ENCODE results near the gene UNC5A.

UNC5A gene

DNA sequence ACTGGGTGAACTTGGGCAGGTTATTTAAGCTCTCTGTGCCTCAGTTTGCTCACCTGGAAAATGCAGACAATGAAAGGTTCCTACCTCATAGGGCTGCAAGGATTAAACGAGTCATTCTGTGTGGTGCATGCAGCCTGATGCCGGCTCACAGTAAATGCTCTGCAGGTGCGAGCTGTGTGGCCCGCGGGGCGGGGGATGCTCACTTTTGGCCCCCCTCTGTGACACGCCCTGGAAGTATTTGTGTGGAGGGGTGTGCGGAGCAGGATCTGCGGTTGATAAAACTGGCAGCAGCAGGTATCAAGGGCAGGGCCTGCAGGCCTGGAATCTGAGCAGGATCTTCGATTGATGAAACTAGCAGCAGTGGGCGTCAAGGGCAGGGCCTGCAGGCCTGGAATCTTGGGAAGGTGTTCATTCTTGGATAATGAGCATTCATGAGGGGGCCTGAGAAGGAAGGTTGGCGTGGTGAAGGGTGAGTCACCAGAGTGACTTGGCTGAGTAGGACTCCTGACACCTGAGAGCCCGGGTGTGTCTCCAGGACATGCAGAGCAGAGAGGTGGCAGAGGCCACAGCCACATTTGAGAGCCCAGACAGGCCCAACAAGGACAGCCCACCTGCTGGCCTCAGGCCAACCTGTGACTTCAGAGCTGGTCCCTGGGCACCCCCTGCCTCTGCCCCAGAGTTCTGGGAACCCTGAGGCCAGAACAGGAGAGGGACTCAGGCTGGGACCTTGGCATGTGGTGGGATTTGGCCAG is 11.9 kb downstream of the UNC5A start:
- H3K9me3 ChIP-seq (ENCODE audit: control insufficient read depth, insufficient read depth, low read length), result no peaks in the 10 kb centered on the region
- no peak for DNase-seq (ENCODE audit: low read depth, low spot score)
- H3K36me3 ChIP-seq (ENCODE audit: control insufficient read depth, insufficient read depth, low read length), result no peaks in the 10 kb centered on the region
- no CpG with 5 or more reads among the region's 13 CpGs for WGBS (ENCODE audit: insufficient coverage, insufficient read length)
- peaks cover 2% of the 10 kb centered on the region; the same call in 1 of the 2 replicates for H3K4me1 ChIP-seq (ENCODE audit: control insufficient read depth, insufficient read depth, low read length)
- H3K27me3 ChIP-seq (ENCODE audit: control insufficient read depth, insufficient read depth, low read length), result no peaks in the 10 kb centered on the region
- H3K27ac ChIP-seq (ENCODE audit: low read length), result no peak overlapping the region
- H3K4me3 ChIP-seq (ENCODE audit: low read length), result no peak overlapping the region

DNA sequence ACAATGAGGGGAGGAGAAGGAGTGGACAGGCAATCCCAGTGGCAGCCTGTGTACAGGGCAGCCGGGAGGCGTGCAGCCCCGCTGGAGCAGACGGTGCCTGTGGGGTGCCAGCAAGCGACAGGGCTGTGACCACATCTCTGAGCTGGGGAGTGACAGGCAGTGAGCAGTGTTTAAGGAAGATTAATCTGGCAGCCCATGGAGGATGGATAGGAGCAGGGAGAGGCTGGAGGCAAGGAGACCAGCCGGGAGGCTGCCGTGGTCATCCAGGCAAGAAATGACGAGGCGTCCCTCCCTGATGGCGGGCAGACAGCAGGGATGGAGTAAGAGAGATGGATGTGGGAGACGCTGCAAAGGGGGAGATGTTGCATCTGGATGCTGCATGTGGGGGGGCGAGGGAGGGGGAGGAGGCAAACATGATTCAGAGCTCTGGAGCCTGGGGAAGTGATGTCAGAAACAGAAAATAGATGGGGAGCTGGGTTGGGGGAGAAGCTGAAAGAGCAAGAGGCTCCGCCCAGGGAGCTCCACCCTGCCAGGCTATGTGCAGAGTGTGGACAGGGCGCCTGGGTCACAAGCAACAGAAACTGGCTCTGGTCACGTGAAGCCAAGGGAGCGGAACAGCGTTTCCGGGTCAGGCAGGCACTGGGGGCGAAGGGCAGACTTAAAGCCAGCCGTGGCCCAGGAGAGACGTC is 12.6 kb downstream of the UNC5A start:
- H3K9me3 ChIP-seq (ENCODE audit: control insufficient read depth, insufficient read depth, low read length), result no peaks in the 10 kb centered on the region
- no peak for DNase-seq (ENCODE audit: low read depth, low spot score)
- no peaks in the 10 kb centered on the region for H3K36me3 ChIP-seq (ENCODE audit: control insufficient read depth, insufficient read depth, low read length)
- H3K4me1 ChIP-seq (ENCODE audit: control insufficient read depth, insufficient read depth, low read length), result peaks cover 2% of the 10 kb centered on the region; the same call in 1 of the 2 replicates
- no peak overlapping the region for H3K27ac ChIP-seq (ENCODE audit: low read length)
- H3K4me3 ChIP-seq (ENCODE audit: low read length), result no peak overlapping the region
- no CpG with 5 or more reads among the region's 21 CpGs for WGBS (ENCODE audit: insufficient coverage, insufficient read length)
- H3K27me3 ChIP-seq (ENCODE audit: control insufficient read depth, insufficient read depth, low read length), result no peaks in the 10 kb centered on the region

DNA sequence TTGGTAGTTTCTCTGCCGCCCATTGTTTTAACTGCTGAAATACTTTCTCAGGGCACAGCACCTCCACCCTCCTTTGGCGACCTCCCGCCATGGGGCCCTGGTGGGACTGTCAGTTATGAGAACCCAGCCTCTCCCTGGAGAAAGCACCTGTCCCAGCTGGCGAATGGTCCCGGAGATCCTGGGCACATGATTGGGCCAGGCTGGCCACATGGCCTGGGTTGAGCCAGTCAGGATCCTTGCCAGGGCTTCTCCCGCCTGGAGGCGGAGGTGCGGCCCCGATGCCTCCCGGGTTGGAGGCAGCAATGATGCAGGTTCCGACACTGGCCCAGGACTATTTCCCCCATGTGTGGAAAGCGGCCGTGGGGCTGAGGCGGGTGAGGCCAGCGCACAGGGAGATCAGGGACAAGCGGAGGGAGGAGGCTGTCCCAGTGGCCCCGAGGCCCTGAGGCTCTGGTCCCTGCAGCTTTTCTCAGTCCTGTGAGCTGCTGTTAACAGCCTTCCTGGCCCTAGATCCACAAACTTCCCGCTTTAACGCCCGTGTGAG is 13.6 kb downstream of the UNC5A start:
- H3K9me3 ChIP-seq (ENCODE audit: control insufficient read depth, insufficient read depth, low read length), result no peaks in the 10 kb centered on the region
- no peaks in the 10 kb centered on the region for H3K36me3 ChIP-seq (ENCODE audit: control insufficient read depth, insufficient read depth, low read length)
- no peaks in the 10 kb centered on the region for H3K27me3 ChIP-seq (ENCODE audit: control insufficient read depth, insufficient read depth, low read length)
- no peak for DNase-seq (ENCODE audit: low read depth, low spot score)
- no peaks in the 10 kb centered on the region for H3K4me1 ChIP-seq (ENCODE audit: control insufficient read depth, insufficient read depth, low read length)
- H3K4me3 ChIP-seq (ENCODE audit: low read length), result no peak overlapping the region
- no peak overlapping the region for H3K27ac ChIP-seq (ENCODE audit: low read length)
- WGBS (ENCODE audit: insufficient coverage, insufficient read length), result no CpG with 5 or more reads among the region's 20 CpGs

DNA sequence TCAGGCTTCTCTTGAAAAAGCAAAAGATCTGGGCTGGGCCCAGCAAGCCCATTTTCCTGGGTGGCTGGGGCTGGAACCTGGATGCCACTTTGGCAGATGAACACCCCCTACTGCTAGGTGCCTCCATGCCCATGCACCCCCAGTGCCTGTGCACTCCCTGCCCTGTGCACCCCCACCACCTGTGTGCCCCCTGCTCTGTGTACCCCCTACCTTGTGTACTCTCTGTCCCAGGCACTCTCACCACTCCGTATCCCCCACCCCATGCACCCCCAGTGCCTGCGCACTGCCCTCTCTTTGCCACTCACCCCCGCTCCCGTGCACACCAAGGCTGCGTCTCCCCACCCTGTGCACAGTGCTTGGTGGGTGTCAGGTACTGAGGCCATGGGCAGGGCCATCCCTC is 14.2 kb downstream of the UNC5A start:
- no CpG with 5 or more reads among the region's 5 CpGs for WGBS (ENCODE audit: insufficient coverage, insufficient read length)
- H3K36me3 ChIP-seq (ENCODE audit: control insufficient read depth, insufficient read depth, low read length), result no peaks in the 10 kb centered on the region
- no peaks in the 10 kb centered on the region for H3K4me1 ChIP-seq (ENCODE audit: control insufficient read depth, insufficient read depth, low read length)
- no peak for DNase-seq (ENCODE audit: low read depth, low spot score)
- no peak overlapping the region for H3K4me3 ChIP-seq (ENCODE audit: low read length)
- no peaks in the 10 kb centered on the region for H3K9me3 ChIP-seq (ENCODE audit: control insufficient read depth, insufficient read depth, low read length)
- no peaks in the 10 kb centered on the region for H3K27me3 ChIP-seq (ENCODE audit: control insufficient read depth, insufficient read depth, low read length)
- no peak overlapping the region for H3K27ac ChIP-seq (ENCODE audit: low read length)

DNA sequence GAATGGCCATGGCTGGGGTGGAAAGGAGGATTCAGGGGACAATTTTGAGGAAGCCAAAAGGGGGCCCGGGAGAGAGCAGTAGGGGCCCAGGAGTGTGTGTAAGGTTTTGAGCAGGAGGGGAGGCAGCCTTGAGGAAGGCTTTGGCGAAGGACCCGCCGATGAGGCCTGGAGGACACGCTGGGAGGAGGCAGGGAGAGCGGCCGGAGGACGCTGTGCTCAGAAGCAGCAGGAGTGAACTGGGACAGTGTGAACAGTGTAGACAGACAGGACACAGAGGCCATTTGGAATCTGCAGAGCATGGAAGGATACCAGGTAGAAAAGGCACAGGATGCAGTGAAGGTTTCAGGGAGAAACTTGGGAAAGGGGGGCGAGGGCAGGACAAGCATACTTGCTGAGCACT is 14.9 kb downstream of the UNC5A start:
- no peaks in the 10 kb centered on the region for H3K36me3 ChIP-seq (ENCODE audit: control insufficient read depth, insufficient read depth, low read length)
- WGBS (ENCODE audit: insufficient coverage, insufficient read length), result no CpG with 5 or more reads among the region's 9 CpGs
- H3K4me3 ChIP-seq (ENCODE audit: low read length), result no peak overlapping the region
- H3K27ac ChIP-seq (ENCODE audit: low read length), result no peak overlapping the region
- DNase-seq (ENCODE audit: low read depth, low spot score), result no peak
- no peaks in the 10 kb centered on the region for H3K9me3 ChIP-seq (ENCODE audit: control insufficient read depth, insufficient read depth, low read length)
- H3K4me1 ChIP-seq (ENCODE audit: control insufficient read depth, insufficient read depth, low read length), result no peaks in the 10 kb centered on the region
- H3K27me3 ChIP-seq (ENCODE audit: control insufficient read depth, insufficient read depth, low read length), result no peaks in the 10 kb centered on the region

DNA sequence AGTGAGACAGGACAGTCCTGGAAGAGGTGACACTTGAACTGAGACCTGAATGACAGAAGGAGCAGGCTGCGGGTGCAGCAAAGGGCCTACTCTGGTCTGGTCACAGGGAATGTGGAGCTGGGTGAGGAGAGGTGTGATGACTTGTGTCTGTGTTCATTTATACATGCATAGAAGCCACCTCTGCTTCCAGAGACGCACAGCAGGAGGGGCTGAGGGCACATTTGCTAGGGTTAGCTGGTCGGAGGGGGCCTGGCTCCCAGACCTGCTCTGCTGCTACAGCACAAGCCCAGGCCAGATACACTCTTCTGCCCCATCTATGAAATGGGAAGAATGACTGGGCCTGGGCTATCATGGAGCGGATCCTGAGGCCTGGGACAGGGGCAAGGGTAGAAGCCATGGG is 15.6 kb downstream of the UNC5A start:
- Histone ChIP-seq H3K4me3 (ENCODE audit: low read length) (no peak overlapping the region), H3K36me3 (ENCODE audit: control insufficient read depth, insufficient read depth, low read length) (no peaks in the 10 kb centered on the region), H3K27me3 (ENCODE audit: control insufficient read depth, insufficient read depth, low read length) (no peaks in the 10 kb centered on the region), H3K9me3 (ENCODE audit: control insufficient read depth, insufficient read depth, low read length) (no peaks in the 10 kb centered on the region), H3K27ac (ENCODE audit: low read length) (no peak overlapping the region), H3K4me1 (ENCODE audit: control insufficient read depth, insufficient read depth, low read length) (no peaks in the 10 kb centered on the region; the same call in 1 of the 2 replicates)
- WGBS (ENCODE audit: insufficient coverage, insufficient read length), result no CpG with 5 or more reads among the region's 4 CpGs
- DNase-seq (ENCODE audit: low read depth, low spot score), result no peak

DNA sequence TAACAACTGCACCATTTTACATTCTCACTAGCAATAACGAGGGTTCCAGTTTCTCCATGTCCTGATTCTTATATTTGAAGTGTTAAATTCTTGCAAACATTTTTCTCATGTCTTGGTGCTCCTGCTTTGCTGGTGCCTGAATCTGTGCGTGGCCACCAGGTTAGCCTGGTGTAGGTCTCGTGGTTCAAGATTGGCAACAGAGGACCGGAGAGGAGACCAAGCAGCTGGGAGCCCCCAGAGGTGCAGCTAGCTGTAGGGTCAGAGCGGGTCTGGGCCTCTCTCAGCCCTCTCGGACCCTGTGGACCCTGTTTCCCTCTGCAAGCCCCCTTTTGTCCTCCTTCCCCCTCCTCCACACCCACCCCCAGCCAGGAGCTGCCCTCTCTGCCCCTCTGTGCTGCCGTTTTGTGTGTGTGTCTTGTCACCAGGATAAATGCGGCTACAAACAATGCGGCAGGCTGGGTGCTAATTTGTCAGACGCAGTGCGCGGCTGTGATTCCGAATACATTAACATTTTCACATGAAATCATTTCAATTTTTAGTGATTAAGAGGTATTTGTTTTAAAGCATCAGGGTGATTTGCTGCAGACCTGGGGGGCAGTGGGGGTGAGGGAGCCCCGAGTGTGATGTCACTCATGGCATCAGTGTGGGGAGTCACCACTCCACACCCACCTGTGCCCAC is 17.5 kb downstream of the UNC5A start:
- Histone ChIP-seq H3K27ac (ENCODE audit: low read length) (no peak overlapping the region), H3K9me3 (ENCODE audit: control insufficient read depth, insufficient read depth, low read length) (no peaks in the 10 kb centered on the region), H3K4me1 (ENCODE audit: control insufficient read depth, insufficient read depth, low read length) (peaks cover 2% of the 10 kb centered on the region; the same call in 1 of the 2 replicates), H3K36me3 (ENCODE audit: control insufficient read depth, insufficient read depth, low read length) (no peaks in the 10 kb centered on the region), H3K4me3 (ENCODE audit: low read length) (no peak overlapping the region), H3K27me3 (ENCODE audit: control insufficient read depth, insufficient read depth, low read length) (no peaks in the 10 kb centered on the region)
- WGBS (ENCODE audit: insufficient coverage, insufficient read length), result no CpG with 5 or more reads among the region's 14 CpGs
- DNase-seq (ENCODE audit: low read depth, low spot score), result no peak

DNA sequence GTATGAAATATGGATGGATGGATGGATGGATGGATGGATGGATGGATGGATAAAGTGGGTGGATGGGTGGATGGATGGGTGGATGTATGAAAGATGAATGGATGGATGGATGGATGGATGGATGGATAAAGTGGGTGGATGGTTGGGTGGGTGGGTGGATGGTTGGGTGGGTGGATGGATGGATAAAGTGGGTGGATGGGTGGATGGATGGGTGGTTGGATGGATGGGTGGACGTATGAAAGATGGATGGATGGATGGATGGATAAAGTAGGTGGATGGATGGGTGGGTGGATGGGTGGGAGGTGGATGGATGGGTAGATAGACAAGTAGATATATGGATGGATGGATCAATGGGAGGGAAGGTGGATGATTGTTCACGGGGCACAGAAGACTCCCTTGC is 19.0 kb downstream of the UNC5A start:
- H3K27ac ChIP-seq (ENCODE audit: low read length), result no peak overlapping the region
- no peak for DNase-seq (ENCODE audit: low read depth, low spot score)
- WGBS (ENCODE audit: insufficient coverage, insufficient read length), result 100% methylated on average over 1 of the region's 2 CpGs

DNA sequence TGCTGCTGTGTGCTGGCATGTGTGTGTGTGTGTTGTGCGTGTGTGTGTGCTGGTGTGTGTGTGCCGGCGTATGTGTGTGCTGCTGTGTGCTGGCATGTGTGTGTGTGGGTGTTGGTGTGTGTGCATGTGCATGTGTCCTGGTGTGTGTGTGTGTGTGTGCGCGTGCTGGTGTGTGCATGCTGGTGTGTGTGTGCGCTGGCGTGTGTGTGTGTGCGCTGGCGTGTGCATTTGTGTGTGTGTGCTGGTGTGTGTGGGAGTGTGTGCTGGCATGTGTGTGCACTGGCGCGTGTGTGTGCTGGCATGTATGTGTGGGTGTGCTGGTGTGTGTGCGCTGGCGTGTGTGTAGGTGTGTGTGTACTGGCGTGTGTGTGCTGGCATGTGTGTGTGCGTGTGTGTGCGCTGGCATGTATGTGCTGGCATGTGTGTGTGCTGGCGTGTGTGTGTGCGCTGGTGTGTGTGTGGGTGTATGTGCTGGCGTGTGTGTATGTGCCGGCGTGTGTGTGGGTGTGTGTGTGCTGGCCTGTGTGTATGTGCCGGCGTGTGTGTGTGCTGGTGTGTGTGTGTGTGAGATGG is 20.1 kb downstream of the UNC5A start:
- no peak for DNase-seq (ENCODE audit: low read depth, low spot score)
- Histone ChIP-seq H3K4me3 (ENCODE audit: low read length) (no peak overlapping the region), H3K9me3 (ENCODE audit: control insufficient read depth, insufficient read depth, low read length) (no peaks in the 10 kb centered on the region), H3K27ac (ENCODE audit: low read length) (no peak overlapping the region), H3K4me1 (ENCODE audit: control insufficient read depth, insufficient read depth, low read length) (peaks cover 2% of the 10 kb centered on the region; the same call in 1 of the 2 replicates), H3K36me3 (ENCODE audit: control insufficient read depth, insufficient read depth, low read length) (no peaks in the 10 kb centered on the region), H3K27me3 (ENCODE audit: control insufficient read depth, insufficient read depth, low read length) (no peaks in the 10 kb centered on the region)
- no CpG with 5 or more reads among the region's 23 CpGs for WGBS (ENCODE audit: insufficient coverage, insufficient read length)

More for the DNA sequence above, 19.0 kb downstream of the UNC5A start:
- H3K27me3 ChIP-seq (ENCODE audit: control insufficient read depth, insufficient read depth, low read length), result no peaks in the 10 kb centered on the region
- H3K4me3 ChIP-seq (ENCODE audit: low read length), result no peak overlapping the region
- H3K9me3 ChIP-seq (ENCODE audit: control insufficient read depth, insufficient read depth, low read length), result no peaks in the 10 kb centered on the region
- H3K4me1 ChIP-seq (ENCODE audit: control insufficient read depth, insufficient read depth, low read length), result peaks cover 2% of the 10 kb centered on the region; the same call in 1 of the 2 replicates
- no peaks in the 10 kb centered on the region for H3K36me3 ChIP-seq (ENCODE audit: control insufficient read depth, insufficient read depth, low read length)

DNA sequence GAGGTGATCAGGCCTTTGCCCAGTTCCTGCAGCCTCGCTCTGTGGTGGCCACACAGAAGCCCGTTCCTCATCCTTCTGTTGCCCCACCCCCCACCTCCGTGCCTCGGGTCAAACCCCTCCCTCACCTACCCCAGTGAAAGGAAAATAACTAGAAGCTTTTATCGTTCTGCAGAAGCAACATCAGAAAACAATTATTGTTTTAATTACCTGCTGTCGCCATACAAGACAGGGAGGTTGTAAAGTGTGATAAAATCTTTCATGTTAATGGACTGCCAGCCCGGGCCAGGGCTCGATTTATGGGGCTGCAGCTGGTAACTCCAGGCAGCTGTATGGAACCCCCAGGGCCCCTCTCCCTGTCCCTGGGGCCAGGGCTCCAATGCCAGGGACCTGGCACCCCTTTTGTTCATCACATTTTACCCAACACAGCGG is 20.6 kb downstream of the UNC5A start:
- WGBS (ENCODE audit: insufficient coverage, insufficient read length), result no CpG with 5 or more reads among the region's 9 CpGs
- Histone ChIP-seq H3K27ac (ENCODE audit: low read length) (no peak overlapping the region), H3K9me3 (ENCODE audit: control insufficient read depth, insufficient read depth, low read length) (no peaks in the 10 kb centered on the region), H3K27me3 (ENCODE audit: control insufficient read depth, insufficient read depth, low read length) (no peaks in the 10 kb centered on the region), H3K4me1 (ENCODE audit: control insufficient read depth, insufficient read depth, low read length) (peaks cover 2% of the 10 kb centered on the region; the same call in 1 of the 2 replicates), H3K4me3 (ENCODE audit: low read length) (no peak overlapping the region), H3K36me3 (ENCODE audit: control insufficient read depth, insufficient read depth, low read length) (no peaks in the 10 kb centered on the region)
- DNase-seq (ENCODE audit: low read depth, low spot score), result no peak

Data from iPS DF 6.9 (cell line).